ENCODE data around the gene BABAM2. TPM values are rescaled to one million over a fixed set of nuclear protein-coding genes. Genes with fewer than 3 reads are reported as not detected.
A peak's percentile ranks its signal among the peaks of the same experiment; 100 is the strongest.

The BABAM2 gene
- total RNA-seq, 1 experiment from 2014 or later: 27.1 TPM

GRCh38 chr2:27888790-27889189, 1.7 kb upstream of the BABAM2 start:
- no peak overlapping the region for H2BK20ac ChIP-seq (ENCODE audit: low read depth, low read length, poor library complexity, severe bottlenecking)
- DNase-seq: no peak
- H4K5ac ChIP-seq (ENCODE audit: insufficient read length, low read depth, low read length): no peak overlapping the region
- no peak overlapping the region for H3K4me2 ChIP-seq (ENCODE audit: insufficient read depth, insufficient read length, low read length)
- no peak overlapping the region for H3K14ac ChIP-seq (ENCODE audit: insufficient read depth, low read length)
- WGBS (ENCODE audit: extremely low coverage, insufficient read length, low lambda C conversion rate): no CpG with 5 or more reads among the region's 3 CpGs
- no peaks in the 10 kb centered on the region for H3K23me2 ChIP-seq (ENCODE audit: insufficient read length, low read depth, low read length, poor library complexity, severe bottlenecking)
- H3K9ac ChIP-seq (ENCODE audit: extremely low read depth, insufficient read length, low read length): no peak overlapping the region
- Mint-ChIP-seq H3K9me3 (no peaks in the 10 kb centered on the region), H3K36me3 (ENCODE audit: insufficient read depth in 1 of 3, low read depth in 3 of 3) (no peaks in the 10 kb centered on the region), H3K27ac (no peak overlapping the region), H3K4me1 (peaks cover 6 to 10% of the 10 kb centered on the region in 2 experiments), H3K27me3 (ENCODE audit: low read depth) (no peaks in the 10 kb centered on the region), H3K4me3 (0 out of 5 replicates have a peak overlapping the region, but pooled peaks of 1 of the 2 experiments have one; percentile 98)
- no peaks in the 10 kb centered on the region for H3K9me3 ChIP-seq (ENCODE audit: control insufficient read depth, low read depth, low read length)
- H3K4me1 ChIP-seq (ENCODE audit: insufficient read depth, low read length): no peaks in the 10 kb centered on the region
- no peak overlapping the region for H3K4ac ChIP-seq (ENCODE audit: low read depth, low read length)
- H2AK5ac ChIP-seq (ENCODE audit: insufficient read length, low read length): no peak overlapping the region
- H2BK12ac ChIP-seq (ENCODE audit: insufficient read length, low read depth, low read length): no peak overlapping the region
- no peaks in the 10 kb centered on the region for H3K79me1 ChIP-seq (ENCODE audit: insufficient read depth, low read depth, low read length, poor library complexity, severe bottlenecking)
- no peaks in the 10 kb centered on the region for H3K79me2 ChIP-seq (ENCODE audit: insufficient read depth, low read length)
- no peaks in the 10 kb centered on the region for H3K27me3 ChIP-seq (ENCODE audit: insufficient read depth, low read length)
- no peak overlapping the region for H3K56ac ChIP-seq (ENCODE audit: insufficient read length, low read depth, low read length)
- no peak overlapping the region for H2BK120ac ChIP-seq (ENCODE audit: low read depth, low read length, poor library complexity, severe bottlenecking)
- no peak overlapping the region for H2BK5ac ChIP-seq (ENCODE audit: insufficient read length, low read length)
- no peak overlapping the region for H4K8ac ChIP-seq (replicated peaks; ENCODE audit: insufficient read length, low read depth, low read length)
- H3K27ac ChIP-seq (ENCODE audit: insufficient read length, low read depth, low read length): no peak overlapping the region
- H2AFZ ChIP-seq (ENCODE audit: low read length): no peak overlapping the region
- no peak overlapping the region for H4K91ac ChIP-seq (ENCODE audit: insufficient read length, low read depth, low read length)
- H3T11ph ChIP-seq (ENCODE audit: low read length): no peak overlapping the region
- H3K18ac ChIP-seq (ENCODE audit: insufficient read length, low read depth, low read length): no peak overlapping the region
- H2BK15ac ChIP-seq (ENCODE audit: low read depth, low read length): no peak overlapping the region
- H3K23ac ChIP-seq (ENCODE audit: insufficient read length, low read depth, low read length): no peak overlapping the region
- H4K20me1 ChIP-seq (ENCODE audit: control insufficient read depth, insufficient read depth, insufficient read length): no peaks in the 10 kb centered on the region
- TF ChIP-seq, protein P1, sequence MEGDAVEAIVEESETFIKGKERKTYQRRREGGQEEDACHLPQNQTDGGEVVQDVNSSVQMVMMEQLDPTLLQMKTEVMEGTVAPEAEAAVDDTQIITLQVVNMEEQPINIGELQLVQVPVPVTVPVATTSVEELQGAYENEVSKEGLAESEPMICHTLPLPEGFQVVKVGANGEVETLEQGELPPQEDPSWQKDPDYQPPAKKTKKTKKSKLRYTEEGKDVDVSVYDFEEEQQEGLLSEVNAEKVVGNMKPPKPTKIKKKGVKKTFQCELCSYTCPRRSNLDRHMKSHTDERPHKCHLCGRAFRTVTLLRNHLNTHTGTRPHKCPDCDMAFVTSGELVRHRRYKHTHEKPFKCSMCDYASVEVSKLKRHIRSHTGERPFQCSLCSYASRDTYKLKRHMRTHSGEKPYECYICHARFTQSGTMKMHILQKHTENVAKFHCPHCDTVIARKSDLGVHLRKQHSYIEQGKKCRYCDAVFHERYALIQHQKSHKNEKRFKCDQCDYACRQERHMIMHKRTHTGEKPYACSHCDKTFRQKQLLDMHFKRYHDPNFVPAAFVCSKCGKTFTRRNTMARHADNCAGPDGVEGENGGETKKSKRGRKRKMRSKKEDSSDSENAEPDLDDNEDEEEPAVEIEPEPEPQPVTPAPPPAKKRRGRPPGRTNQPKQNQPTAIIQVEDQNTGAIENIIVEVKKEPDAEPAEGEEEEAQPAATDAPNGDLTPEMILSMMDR (conservative IDR thresholded peaks at IDR 0.05): no peak

Measured in H9 (cell line).